Epithelial cell of esophagus (primary cell): ENCODE results near the gene FBXO8.

Source experiments
- DNase-seq: peaks from one replicate; pipeline ENCODE4 v3.0.0; 2010; ENCODE audit warnings: low read depth
- H3K4me3 ChIP-seq: 2 replicates; pipeline ENCODE4 v1.5.1; 2011; ENCODE audit warnings: mild to moderate bottlenecking, low read length, control low read depth
- CTCF ChIP-seq: IDR thresholded peaks from 2 replicates; pipeline ENCODE4 v1.5.1; 2011; ENCODE audit warnings: low read depth, mild to moderate bottlenecking, low read length, control low read depth, inconsistent platforms; ENCODE audit not compliant: insufficient read depth; ENCODE audit errors: missing control alignments

FBXO8 gene

GRCh38 chr4:174283507-174284471, at the start of gene FBXO8, which contains the start of gene CEP44:
TSS of gene FBXO8 (minus strand) at chr4:174283667. CDS start at chr4:174263092, 20,575 bp downstream.
TSS of gene CEP44 (plus strand) at chr4:174283911. CDS start at chr4:174299122, 15,211 bp downstream.
- peak within 1 kb of the TSS; percentile 91 for H3K4me3 ChIP-seq
- peak; percentile 84 for DNase-seq
- TF ChIP-seq CTCF: no peak

GRCh38 chr4:174332741-174333493, 49.5 kb upstream of the FBXO8 start:
- no peak for TF ChIP-seq CTCF
- peak; percentile 66 for DNase-seq
- H3K4me3 ChIP-seq: no peak overlapping the region

GRCh38 chr4:174324725-174325124, 41.3 kb upstream of the FBXO8 start:
- no peak for DNase-seq
- no peak overlapping the region for H3K4me3 ChIP-seq
- TF ChIP-seq CTCF: no peak

GRCh38 chr4:174324236-174324635, 40.8 kb upstream of the FBXO8 start:
- TF ChIP-seq CTCF: no peak
- H3K4me3 ChIP-seq: no peak overlapping the region
- DNase-seq: no peak

GRCh38 chr4:174320494-174321199, 37.2 kb upstream of the FBXO8 start:
- TF ChIP-seq CTCF: no peak
- DNase-seq: no peak
- no peak overlapping the region for H3K4me3 ChIP-seq
